HepG2 (cell line): Measurements from ENCODE around the gene OSCP1. TPM values are rescaled to one million over a fixed set of nuclear protein-coding genes. Genes with fewer than 3 reads are reported as not detected.

Experiments used
- AHR ChIP-seq: IDR thresholded peaks from 2 replicates; pipeline ENCODE4 v1.6.1; 2018; ENCODE audit warnings: missing genetic modification reagents, missing compliant biosample characterization
- ELF3 ChIP-seq: IDR thresholded peaks from 2 replicates; pipeline ENCODE4 v1.6.1; 2016; ENCODE audit warnings: missing genetic modification reagents, missing compliant biosample characterization
- GATAD1 ChIP-seq: IDR thresholded peaks from 2 replicates; pipeline ENCODE4 v1.6.1; 2016; ENCODE audit warnings: missing genetic modification reagents, missing compliant biosample characterization
- JUND ChIP-seq: sonication (generic); formaldehyde crosslinking; IDR thresholded peaks from 2 replicates; pipeline ENCODE4 v1.8.0; 2022; ENCODE audit warnings: mild to moderate bottlenecking, missing genetic modification reagents
- KAT7 ChIP-seq: IDR thresholded peaks from 2 replicates; pipeline ENCODE4 v1.6.1; 2018; ENCODE audit warnings: borderline replicate concordance, missing compliant biosample characterization
- KMT2B ChIP-seq: IDR thresholded peaks from 2 replicates; pipeline ENCODE4 v1.6.1; 2016; ENCODE audit warnings: missing genetic modification reagents, missing compliant biosample characterization
- MEIS2 ChIP-seq: sonication (generic); formaldehyde crosslinking; IDR thresholded peaks from 2 replicates; pipeline ENCODE4 v1.9.0; 2021; ENCODE audit warnings: mild to moderate bottlenecking, missing genetic modification reagents
- MXI1 ChIP-seq: IDR thresholded peaks from 3 replicates; pipeline ENCODE4 v1.6.1; 2012; ENCODE audit warnings: low read depth, low read length, inconsistent platforms, borderline replicate concordance
- NFYB ChIP-seq: sonication (generic); formaldehyde crosslinking; IDR thresholded peaks from 2 replicates; pipeline ENCODE4 v1.4.0; 2020; ENCODE audit warnings: missing genetic modification reagents
- PHF8 ChIP-seq: sonication (generic); formaldehyde crosslinking; IDR thresholded peaks from 2 replicates; pipeline ENCODE4 v1.5.0; 2020; ENCODE audit warnings: missing genetic modification reagents
- ZMYM4 ChIP-seq: sonication (generic); formaldehyde crosslinking; IDR thresholded peaks from 2 replicates; pipeline ENCODE4 v1.8.1; 2023; ENCODE audit warnings: mild to moderate bottlenecking, missing genetic modification reagents
- ZNF331 ChIP-seq: sonication (generic); formaldehyde crosslinking; IDR thresholded peaks from 2 replicates; pipeline ENCODE4 v1.4.0; 2020; ENCODE audit warnings: missing genetic modification reagents
- ZNF598 ChIP-seq: sonication (generic); formaldehyde crosslinking; IDR thresholded peaks from 2 replicates; pipeline ENCODE4 v1.5.1; 2020; ENCODE audit warnings: mild to moderate bottlenecking, missing genetic modification reagents, borderline replicate concordance
- ZNF644 ChIP-seq: IDR thresholded peaks from 2 replicates; pipeline ENCODE4 v1.6.1; 2016; ENCODE audit warnings: low read depth
- ZNF883 ChIP-seq: sonication (generic); formaldehyde crosslinking; IDR thresholded peaks from 2 replicates; pipeline ENCODE4 v1.5.1; 2020; ENCODE audit warnings: mild to moderate bottlenecking, missing genetic modification reagents; ENCODE audit errors: not compliant biosample characterization
- polyA plus RNA-seq, 8 experiments: library from polyadenylated mRNA; depleted of rRNA in 3 of 8; stranded (reverse) in 7 of 8; unstranded in 1 of 8; fragments of >200 nt; fragmentation: Illumina TruSeq in 4 of 8; extraction: Trizol in 4 of 8; gene quantifications; 2 replicates each; pipeline versions ENCODE4 v1.2.1 to v1.2.3, GENCODE V29; 2011 to 2016; ENCODE audit warnings: low read depth in 4 of 8, missing spikeins in 1 of 8, mixed read lengths in 1 of 8; ENCODE audit not compliant: insufficient read depth in 1 of 8
- total RNA-seq, 5 experiments: library from RNA; depleted of rRNA; stranded (reverse); fragments of >200 nt; fragmentation: Illumina TruSeq; extraction: Trizol; gene quantifications; 2 replicates each; pipeline ENCODE4 v1.2.3, GENCODE V29; 2016; ENCODE audit warnings: low read depth in 1 of 5
- TF ChIP-seq, protein P1 (sequence below): sonication (generic); formaldehyde crosslinking; IDR thresholded peaks from 2 replicates; pipeline ENCODE4 v1.5.1; 2020; ENCODE audit warnings: mild to moderate bottlenecking, missing genetic modification reagents, moderate library complexity
- TF ChIP-seq, protein P2 (sequence below): sonication (generic); formaldehyde crosslinking; IDR thresholded peaks from 2 replicates; pipeline ENCODE4 v1.4.0; 2020; ENCODE audit warnings: missing genetic modification reagents
- TF ChIP-seq, protein P3 (sequence below): sonication (generic); formaldehyde crosslinking; IDR thresholded peaks from 2 replicates; pipeline ENCODE4 v1.5.1; 2020; ENCODE audit warnings: mild to moderate bottlenecking, missing genetic modification reagents, moderate library complexity
- TF ChIP-seq, protein P4 (sequence below), 2 experiments: sonication (generic) in 1 of 2; formaldehyde crosslinking in 1 of 2; IDR thresholded peaks; 2 replicates each; pipeline versions ENCODE4 v1.4.0 to v1.6.1; 2018 to 2020; ENCODE audit warnings: missing genetic modification reagents in 2 of 2, borderline replicate concordance in 1 of 2, low read depth in 1 of 2, mild to moderate bottlenecking in 1 of 2, missing biosample characterization in 1 of 2

OSCP1 gene
- total and polyA plus RNA-seq, 2 of the 13 experiments (the other 11 are each of a cell fraction or from before 2014, with no cell fraction given), result 0.60 to 0.84 TPM

DNA sequence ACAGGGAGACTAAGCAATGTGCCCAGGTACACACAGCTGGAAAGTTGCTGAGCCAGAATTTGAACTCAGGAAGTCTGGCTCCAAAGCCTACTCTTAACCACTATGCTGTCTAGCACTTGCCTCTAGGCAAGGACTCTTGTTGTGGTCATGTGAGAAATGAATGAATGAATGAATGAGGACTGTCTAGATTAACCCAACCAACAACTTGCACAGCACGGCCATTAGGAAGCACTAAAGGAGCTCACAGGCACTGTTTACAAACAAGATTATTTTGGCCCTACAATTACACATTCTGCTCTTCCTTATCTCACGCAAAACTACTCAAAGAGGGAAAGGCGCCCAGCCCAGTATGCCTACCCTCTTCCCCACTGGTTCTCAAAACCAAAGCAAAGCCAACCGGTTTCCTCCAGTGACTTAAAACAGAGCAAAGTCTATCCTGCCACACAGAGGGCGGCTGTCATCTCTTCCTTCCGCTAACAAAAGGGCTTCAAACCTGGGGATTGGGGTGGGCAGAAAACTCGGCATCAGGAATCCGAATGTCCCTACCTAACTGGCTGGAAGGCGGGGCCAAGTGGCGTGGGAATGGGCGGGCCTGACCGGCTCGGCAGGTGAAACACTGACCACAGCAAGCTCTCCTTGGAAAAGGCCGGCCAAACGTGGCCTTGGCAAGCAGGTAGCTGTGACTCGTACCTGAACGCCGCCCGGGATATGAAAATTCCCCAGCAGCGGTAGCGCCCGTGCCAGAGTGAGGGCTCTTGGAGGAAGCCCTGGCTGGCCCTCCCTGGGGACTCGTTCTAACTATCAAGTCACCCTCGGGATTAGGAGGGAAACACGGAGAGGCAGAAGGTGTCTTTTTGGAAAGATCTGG lies 65.5 kb downstream of the OSCP1 start (continued):
- TF ChIP-seq ELF3 (CRISPR knock-in tag) (peak; percentile 38), KAT7 (CRISPR knock-in tag) (no peak), ZNF331 (0 out of 2 replicates have a peak, but pooled peaks have one; percentile 29), MEIS2 (CRISPR knock-in tag) (0 out of 2 replicates have a peak, but pooled peaks have one; percentile 54), ZNF883 (CRISPR knock-in tag) (peak; percentile 43), MXI1 (peak; percentile 50; the same call in 1 of the 3 replicates), ZMYM4 (CRISPR knock-in tag) (peak; percentile 73), JUND (no peak), KMT2B (CRISPR knock-in tag) (no peak), NFYB (CRISPR knock-in tag) (0 out of 2 replicates have a peak, but pooled peaks have one; percentile 34), AHR (CRISPR knock-in tag) (no peak), PHF8 (CRISPR knock-in tag) (peak; percentile 39), ZNF598 (CRISPR knock-in tag) (peak; percentile 52; the same call in 1 of the 2 replicates), GATAD1 (CRISPR knock-in tag) (peak; percentile 57), ZNF644 (CRISPR knock-in tag) (peak; percentile 63)
- TF ChIP-seq, protein P1, sequence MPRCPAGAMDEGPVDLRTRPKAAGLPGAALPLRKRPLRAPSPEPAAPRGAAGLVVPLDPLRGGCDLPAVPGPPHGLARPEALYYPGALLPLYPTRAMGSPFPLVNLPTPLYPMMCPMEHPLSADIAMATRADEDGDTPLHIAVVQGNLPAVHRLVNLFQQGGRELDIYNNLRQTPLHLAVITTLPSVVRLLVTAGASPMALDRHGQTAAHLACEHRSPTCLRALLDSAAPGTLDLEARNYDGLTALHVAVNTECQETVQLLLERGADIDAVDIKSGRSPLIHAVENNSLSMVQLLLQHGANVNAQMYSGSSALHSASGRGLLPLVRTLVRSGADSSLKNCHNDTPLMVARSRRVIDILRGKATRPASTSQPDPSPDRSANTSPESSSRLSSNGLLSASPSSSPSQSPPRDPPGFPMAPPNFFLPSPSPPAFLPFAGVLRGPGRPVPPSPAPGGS (CRISPR knock-in tag), result 0 out of 2 replicates have a peak, but pooled peaks have one; percentile 39
- TF ChIP-seq, protein P2, sequence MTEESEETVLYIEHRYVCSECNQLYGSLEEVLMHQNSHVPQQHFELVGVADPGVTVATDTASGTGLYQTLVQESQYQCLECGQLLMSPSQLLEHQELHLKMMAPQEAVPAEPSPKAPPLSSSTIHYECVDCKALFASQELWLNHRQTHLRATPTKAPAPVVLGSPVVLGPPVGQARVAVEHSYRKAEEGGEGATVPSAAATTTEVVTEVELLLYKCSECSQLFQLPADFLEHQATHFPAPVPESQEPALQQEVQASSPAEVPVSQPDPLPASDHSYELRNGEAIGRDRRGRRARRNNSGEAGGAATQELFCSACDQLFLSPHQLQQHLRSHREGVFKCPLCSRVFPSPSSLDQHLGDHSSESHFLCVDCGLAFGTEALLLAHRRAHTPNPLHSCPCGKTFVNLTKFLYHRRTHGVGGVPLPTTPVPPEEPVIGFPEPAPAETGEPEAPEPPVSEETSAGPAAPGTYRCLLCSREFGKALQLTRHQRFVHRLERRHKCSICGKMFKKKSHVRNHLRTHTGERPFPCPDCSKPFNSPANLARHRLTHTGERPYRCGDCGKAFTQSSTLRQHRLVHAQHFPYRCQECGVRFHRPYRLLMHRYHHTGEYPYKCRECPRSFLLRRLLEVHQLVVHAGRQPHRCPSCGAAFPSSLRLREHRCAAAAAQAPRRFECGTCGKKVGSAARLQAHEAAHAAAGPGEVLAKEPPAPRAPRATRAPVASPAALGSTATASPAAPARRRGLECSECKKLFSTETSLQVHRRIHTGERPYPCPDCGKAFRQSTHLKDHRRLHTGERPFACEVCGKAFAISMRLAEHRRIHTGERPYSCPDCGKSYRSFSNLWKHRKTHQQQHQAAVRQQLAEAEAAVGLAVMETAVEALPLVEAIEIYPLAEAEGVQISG (CRISPR knock-in tag), result peak; percentile 33; the same call in 1 of the 2 replicates
- TF ChIP-seq, protein P3, sequence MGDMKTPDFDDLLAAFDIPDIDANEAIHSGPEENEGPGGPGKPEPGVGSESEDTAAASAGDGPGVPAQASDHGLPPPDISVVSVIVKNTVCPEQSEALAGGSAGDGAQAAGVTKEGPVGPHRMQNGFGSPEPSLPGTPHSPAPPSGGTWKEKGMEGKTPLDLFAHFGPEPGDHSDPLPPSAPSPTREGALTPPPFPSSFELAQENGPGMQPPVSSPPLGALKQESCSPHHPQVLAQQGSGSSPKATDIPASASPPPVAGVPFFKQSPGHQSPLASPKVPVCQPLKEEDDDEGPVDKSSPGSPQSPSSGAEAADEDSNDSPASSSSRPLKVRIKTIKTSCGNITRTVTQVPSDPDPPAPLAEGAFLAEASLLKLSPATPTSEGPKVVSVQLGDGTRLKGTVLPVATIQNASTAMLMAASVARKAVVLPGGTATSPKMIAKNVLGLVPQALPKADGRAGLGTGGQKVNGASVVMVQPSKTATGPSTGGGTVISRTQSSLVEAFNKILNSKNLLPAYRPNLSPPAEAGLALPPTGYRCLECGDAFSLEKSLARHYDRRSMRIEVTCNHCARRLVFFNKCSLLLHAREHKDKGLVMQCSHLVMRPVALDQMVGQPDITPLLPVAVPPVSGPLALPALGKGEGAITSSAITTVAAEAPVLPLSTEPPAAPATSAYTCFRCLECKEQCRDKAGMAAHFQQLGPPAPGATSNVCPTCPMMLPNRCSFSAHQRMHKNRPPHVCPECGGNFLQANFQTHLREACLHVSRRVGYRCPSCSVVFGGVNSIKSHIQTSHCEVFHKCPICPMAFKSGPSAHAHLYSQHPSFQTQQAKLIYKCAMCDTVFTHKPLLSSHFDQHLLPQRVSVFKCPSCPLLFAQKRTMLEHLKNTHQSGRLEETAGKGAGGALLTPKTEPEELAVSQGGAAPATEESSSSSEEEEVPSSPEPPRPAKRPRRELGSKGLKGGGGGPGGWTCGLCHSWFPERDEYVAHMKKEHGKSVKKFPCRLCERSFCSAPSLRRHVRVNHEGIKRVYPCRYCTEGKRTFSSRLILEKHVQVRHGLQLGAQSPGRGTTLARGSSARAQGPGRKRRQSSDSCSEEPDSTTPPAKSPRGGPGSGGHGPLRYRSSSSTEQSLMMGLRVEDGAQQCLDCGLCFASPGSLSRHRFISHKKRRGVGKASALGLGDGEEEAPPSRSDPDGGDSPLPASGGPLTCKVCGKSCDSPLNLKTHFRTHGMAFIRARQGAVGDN, result peak; percentile 71
- TF ChIP-seq, protein P4, sequence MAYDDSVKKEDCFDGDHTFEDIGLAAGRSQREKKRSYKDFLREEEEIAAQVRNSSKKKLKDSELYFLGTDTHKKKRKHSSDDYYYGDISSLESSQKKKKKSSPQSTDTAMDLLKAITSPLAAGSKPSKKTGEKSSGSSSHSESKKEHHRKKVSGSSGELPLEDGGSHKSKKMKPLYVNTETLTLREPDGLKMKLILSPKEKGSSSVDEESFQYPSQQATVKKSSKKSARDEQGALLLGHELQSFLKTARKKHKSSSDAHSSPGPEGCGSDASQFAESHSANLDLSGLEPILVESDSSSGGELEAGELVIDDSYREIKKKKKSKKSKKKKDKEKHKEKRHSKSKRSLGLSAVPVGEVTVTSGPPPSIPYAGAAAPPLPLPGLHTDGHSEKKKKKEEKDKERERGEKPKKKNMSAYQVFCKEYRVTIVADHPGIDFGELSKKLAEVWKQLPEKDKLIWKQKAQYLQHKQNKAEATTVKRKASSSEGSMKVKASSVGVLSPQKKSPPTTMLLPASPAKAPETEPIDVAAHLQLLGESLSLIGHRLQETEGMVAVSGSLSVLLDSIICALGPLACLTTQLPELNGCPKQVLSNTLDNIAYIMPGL (CRISPR knock-in tag; IDR thresholded peaks at IDR 0.05; ENCODE audit: borderline replicate concordance in 1 of 2, low read depth in 1 of 2), result peak; percentile 24 to 52; a peak in 1 of 4 replicates
